ENCODE measurements around the gene PLA1A. TPM values are rescaled to one million over a fixed set of nuclear protein-coding genes. Genes with fewer than 3 reads are reported as not detected.

Gene PLA1A
- total RNA-seq, 6 donors from 2014 or later = 1.0 to 27.8 (median 14.6) TPM

DNA sequence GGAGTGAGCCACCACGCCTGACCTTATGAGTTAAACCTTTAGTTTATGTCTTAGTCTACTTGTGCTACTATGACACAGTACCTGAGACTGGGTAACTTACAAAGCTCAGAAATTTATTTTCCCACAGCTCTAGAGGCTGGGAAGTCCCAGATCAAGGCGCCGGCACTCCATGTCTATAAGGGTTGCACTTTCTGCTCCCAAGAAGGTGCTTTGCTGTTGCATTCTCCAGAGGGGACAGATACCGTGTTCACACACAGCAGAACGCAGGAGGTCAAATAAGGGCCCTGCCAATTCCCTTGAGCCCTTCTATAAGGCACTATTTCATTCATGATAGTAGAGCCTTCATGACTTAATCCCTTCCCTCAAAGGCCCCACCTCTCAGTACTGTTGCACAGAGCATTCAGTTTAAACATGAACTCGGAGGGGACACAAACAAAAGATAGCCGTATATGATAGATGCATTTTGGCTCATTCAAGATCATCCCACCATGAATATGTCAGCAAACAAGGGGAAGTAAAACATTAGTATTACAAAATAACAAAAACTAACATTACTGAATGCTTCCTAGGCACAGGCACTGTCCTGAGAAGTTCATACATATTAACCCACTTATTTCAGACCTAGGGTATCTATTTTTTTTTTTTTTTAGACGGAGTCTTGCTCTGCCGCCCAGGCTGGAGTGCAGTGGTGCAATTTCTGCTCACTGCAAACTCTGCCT, 26.5 kb downstream of the PLA1A start:
- DNase-seq = no peak
- Histone ChIP-seq H3K36me3 (no peaks in the 10 kb centered on the region), H3K9me3 (no peaks in the 10 kb centered on the region), H3K27me3 (no peaks in the 10 kb centered on the region), H3K4me1 (peaks cover 12 to 24% (median 21%) of the 10 kb centered on the region in 4 donors), H3K4me3 (no peak overlapping the region), H3K27ac (no peak overlapping the region)
- 90% methylated on average over 9 of the region's 9 CpGs for WGBS, 2 donors
- ATAC-seq (ENCODE audit: low FRiP score in 2 of 2) = no peak
- TF ChIP-seq POLR2A (IDR thresholded peaks at IDR 0.05) = no peak
- no peak for TF ChIP-seq POLR2AphosphoS5 (IDR thresholded peaks at IDR 0.05)
- no peak for TF ChIP-seq CTCF (IDR thresholded peaks at IDR 0.05)
- TF ChIP-seq EP300 (IDR thresholded peaks at IDR 0.05) = no peak

GRCh38 chr3:119625451-119626153, 27.9 kb downstream of the PLA1A start:
- peak overlapping the region in 2 of 4 donors; percentile 18 to 55 for H3K27ac ChIP-seq
- H3K27me3 ChIP-seq = no peaks in the 10 kb centered on the region
- no peak for ATAC-seq (ENCODE audit: low FRiP score in 2 of 2)
- H3K4me1 ChIP-seq = peaks cover 22 to 30% (median 26%) of the 10 kb centered on the region in 4 donors
- no peak for TF ChIP-seq EP300 (IDR thresholded peaks at IDR 0.05)
- no peak for TF ChIP-seq POLR2AphosphoS5 (IDR thresholded peaks at IDR 0.05)
- TF ChIP-seq POLR2A (IDR thresholded peaks at IDR 0.05) = no peak
- TF ChIP-seq CTCF (IDR thresholded peaks at IDR 0.05) = no peak
- H3K9me3 ChIP-seq = no peaks in the 10 kb centered on the region
- no peak overlapping the region for H3K4me3 ChIP-seq
- DNase-seq = no peak
- 72 to 75% methylated on average over 8 of the region's 8 CpGs for WGBS, 2 donors
- no peaks in the 10 kb centered on the region for H3K36me3 ChIP-seq

- Histone ChIP-seq H3K27ac (peak overlapping the region in 2 of 4 donors; percentile 18 to 21), H3K27me3 (no peaks in the 10 kb centered on the region), H3K4me3 (no peak overlapping the region), H3K36me3 (no peaks in the 10 kb centered on the region), H3K9me3 (no peaks in the 10 kb centered on the region), H3K4me1 (peaks cover 26 to 34% (median 28%) of the 10 kb centered on the region in 4 donors)
- 67 to 79% methylated on average over 1 of the region's 1 CpG for WGBS, 2 donors
- no peak for DNase-seq
- no peak for TF ChIP-seq CTCF (IDR thresholded peaks at IDR 0.05)
- ATAC-seq (ENCODE audit: low FRiP score in 2 of 2) = no peak
Observed at GRCh38 chr3:119626196-119626595, 28.5 kb downstream of the PLA1A start.

GRCh38 chr3:119627461-119627860, 29.8 kb downstream of the PLA1A start:
- ATAC-seq (ENCODE audit: low FRiP score in 2 of 2) (peak in 1 of 2 donors; percentile 54), DNase-seq (peak; percentile 53 to 58)
- TF ChIP-seq POLR2A (IDR thresholded peaks at IDR 0.05) = no peak
- no peaks in the 10 kb centered on the region for H3K36me3 ChIP-seq
- H3K9me3 ChIP-seq = no peaks in the 10 kb centered on the region
- H3K27ac ChIP-seq = peak overlapping the region; percentile 16 to 52 (median 31)
- H3K4me1 ChIP-seq = peaks cover 26 to 34% (median 28%) of the 10 kb centered on the region in 4 donors
- no peak overlapping the region for H3K4me3 ChIP-seq
- 48% methylated on average over 8 of the region's 8 CpGs for WGBS, 2 donors
- no peaks in the 10 kb centered on the region for H3K27me3 ChIP-seq

- DNase-seq (no peak), ATAC-seq (ENCODE audit: low FRiP score in 2 of 2) (no peak)
- H3K9me3 ChIP-seq = no peaks in the 10 kb centered on the region
- H3K4me1 ChIP-seq = peaks cover 26 to 34% (median 28%) of the 10 kb centered on the region in 4 donors
- H3K4me3 ChIP-seq = no peak overlapping the region
- WGBS, 2 donors = 66 to 72% methylated on average over 4 of the region's 4 CpGs
- TF ChIP-seq POLR2A (IDR thresholded peaks at IDR 0.05) = no peak
- no peak for TF ChIP-seq POLR2AphosphoS5 (IDR thresholded peaks at IDR 0.05)
- no peak for TF ChIP-seq CTCF (IDR thresholded peaks at IDR 0.05)
- no peak for TF ChIP-seq EP300 (IDR thresholded peaks at IDR 0.05)
- H3K27me3 ChIP-seq = no peaks in the 10 kb centered on the region
- peak overlapping the region in 2 of 4 donors; percentile 21 to 52 for H3K27ac ChIP-seq
- no peaks in the 10 kb centered on the region for H3K36me3 ChIP-seq
Observed at GRCh38 chr3:119628390-119628789, 30.7 kb downstream of the PLA1A start.

Data from upper lobe of left lung (tissue), 6 donors.